ENCODE results near the gene KRI1.
"Not testable (repeated sequence)": the region's sequence is repeated elsewhere in the genome, so short reads cannot be mapped to it uniquely, and the experiment has no call there.

Gene KRI1

GRCh38 chr19:10554760-10555609, 10.8 kb downstream of the KRI1 start:
- no peak for DNase-seq (ENCODE audit: low read depth)
- TF ChIP-seq, protein P1, sequence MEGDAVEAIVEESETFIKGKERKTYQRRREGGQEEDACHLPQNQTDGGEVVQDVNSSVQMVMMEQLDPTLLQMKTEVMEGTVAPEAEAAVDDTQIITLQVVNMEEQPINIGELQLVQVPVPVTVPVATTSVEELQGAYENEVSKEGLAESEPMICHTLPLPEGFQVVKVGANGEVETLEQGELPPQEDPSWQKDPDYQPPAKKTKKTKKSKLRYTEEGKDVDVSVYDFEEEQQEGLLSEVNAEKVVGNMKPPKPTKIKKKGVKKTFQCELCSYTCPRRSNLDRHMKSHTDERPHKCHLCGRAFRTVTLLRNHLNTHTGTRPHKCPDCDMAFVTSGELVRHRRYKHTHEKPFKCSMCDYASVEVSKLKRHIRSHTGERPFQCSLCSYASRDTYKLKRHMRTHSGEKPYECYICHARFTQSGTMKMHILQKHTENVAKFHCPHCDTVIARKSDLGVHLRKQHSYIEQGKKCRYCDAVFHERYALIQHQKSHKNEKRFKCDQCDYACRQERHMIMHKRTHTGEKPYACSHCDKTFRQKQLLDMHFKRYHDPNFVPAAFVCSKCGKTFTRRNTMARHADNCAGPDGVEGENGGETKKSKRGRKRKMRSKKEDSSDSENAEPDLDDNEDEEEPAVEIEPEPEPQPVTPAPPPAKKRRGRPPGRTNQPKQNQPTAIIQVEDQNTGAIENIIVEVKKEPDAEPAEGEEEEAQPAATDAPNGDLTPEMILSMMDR (IDR thresholded peaks at IDR 0.05; ENCODE audit: low read length, missing control alignments) = no peak

GRCh38 chr19:10553943-10554381, 11.8 kb downstream of the KRI1 start:
- H3K4me3 ChIP-seq (replicated peaks; ENCODE audit: low read depth, low read length) = no peak overlapping the region
- TF ChIP-seq, protein P1 (IDR thresholded peaks at IDR 0.05; ENCODE audit: low read length, missing control alignments) = no peak
- DNase-seq (ENCODE audit: low read depth) = no peak

More at GRCh38 chr19:10554760-10555609, 10.8 kb downstream of the KRI1 start:
- H3K4me3 ChIP-seq (replicated peaks; ENCODE audit: low read depth, low read length) = no peak overlapping the region

DNA sequence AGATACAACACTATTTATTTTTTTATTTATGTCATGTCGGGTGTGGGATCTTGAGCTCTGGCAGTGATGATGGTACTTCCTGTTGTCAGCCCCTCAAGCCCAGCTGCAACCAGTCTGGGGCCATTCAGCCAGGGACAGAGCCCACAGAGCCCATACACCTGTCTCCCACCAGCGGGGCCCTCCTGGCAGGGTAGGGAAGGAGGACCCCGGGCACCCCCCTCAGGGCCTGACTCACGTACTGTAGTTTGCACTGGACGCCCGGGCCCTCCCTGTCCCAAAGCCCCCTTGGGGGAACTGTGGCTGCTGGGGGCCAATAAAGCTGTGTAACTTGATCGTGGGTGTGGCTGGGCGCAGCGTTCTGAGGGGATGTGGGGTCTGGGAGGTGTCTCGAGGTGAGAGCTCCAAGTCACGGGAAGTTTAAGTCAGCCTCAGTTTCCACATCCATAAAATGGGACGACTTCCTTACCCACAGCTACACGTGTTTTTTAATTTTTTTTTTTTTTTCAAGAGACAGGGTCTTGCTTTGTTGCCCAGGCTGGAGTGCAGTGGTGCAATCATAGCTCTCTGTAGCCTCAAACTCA, 12.6 kb downstream of the KRI1 start:
- TF ChIP-seq, protein P1 (IDR thresholded peaks at IDR 0.05; ENCODE audit: low read length, missing control alignments) = no peak
- no peak overlapping the region for H3K4me3 ChIP-seq (replicated peaks; ENCODE audit: low read depth, low read length)
- DNase-seq (ENCODE audit: low read depth) = no peak

DNA sequence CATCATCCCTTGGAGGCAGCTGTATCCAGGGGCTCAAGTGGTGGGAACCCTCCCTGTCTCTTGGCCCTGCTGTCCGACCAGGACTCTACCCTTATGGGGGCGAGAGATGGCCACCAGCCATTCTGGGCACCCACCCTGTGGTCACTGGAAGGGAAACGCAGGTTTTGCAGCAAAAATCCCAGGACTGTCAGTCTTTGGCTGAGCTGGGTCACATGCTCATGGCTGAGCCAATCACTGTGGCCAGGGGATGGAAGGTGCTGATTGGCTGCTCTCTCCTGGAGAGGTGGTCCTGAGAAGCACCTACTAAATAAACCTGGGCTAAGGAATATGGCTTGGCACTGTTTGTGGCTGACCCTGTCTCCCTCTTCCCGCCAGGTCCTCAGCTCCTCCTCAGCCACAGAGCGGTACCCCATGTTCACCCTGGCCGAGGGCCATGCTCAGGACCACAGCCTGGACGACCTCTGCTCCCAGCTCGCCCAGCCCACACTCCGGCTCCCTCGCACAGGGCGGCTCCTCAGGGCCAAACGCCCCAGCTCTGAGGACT, 13.2 kb downstream of the KRI1 start:
- H3K4me3 ChIP-seq (replicated peaks; ENCODE audit: low read depth, low read length) = no peak overlapping the region
- no peak for DNase-seq (ENCODE audit: low read depth)
- TF ChIP-seq, protein P1 (IDR thresholded peaks at IDR 0.05; ENCODE audit: low read length, missing control alignments) = no peak

GRCh38 chr19:10551698-10552301, 14.0 kb downstream of the KRI1 start:
- no peak overlapping the region for H3K4me3 ChIP-seq (replicated peaks; ENCODE audit: low read depth, low read length)
- peak; percentile 49 for DNase-seq (ENCODE audit: low read depth)
- TF ChIP-seq, protein P1 (IDR thresholded peaks at IDR 0.05; ENCODE audit: low read length, missing control alignments) = peak; percentile 20

- H3K4me3 ChIP-seq (replicated peaks; ENCODE audit: low read depth, low read length); DNase-seq (ENCODE audit: low read depth): not testable (repeated sequence)
Measured at GRCh38 chr19:10551006-10551405, 14.8 kb downstream of the KRI1 start.

- H3K4me3 ChIP-seq (replicated peaks; ENCODE audit: low read depth, low read length) = no peak overlapping the region
- TF ChIP-seq, protein P1 (IDR thresholded peaks at IDR 0.05; ENCODE audit: low read length, missing control alignments) = no peak
- no peak for DNase-seq (ENCODE audit: low read depth)
Measured at GRCh38 chr19:10550336-10550735, 15.5 kb downstream of the KRI1 start.
